HG03025 (cell line): ENCODE measurements around the gene ADAMTS8.

Source experiments
- ATAC-seq: cut with Tn5 transposase; IDR thresholded peaks from one replicate; pipeline ENCODE4 v1.9.1; 2021; ENCODE audit warnings: mild to moderate bottlenecking, moderate library complexity; ENCODE audit not compliant: unreplicated experiment, low FRiP score

Gene ADAMTS8, protein sequence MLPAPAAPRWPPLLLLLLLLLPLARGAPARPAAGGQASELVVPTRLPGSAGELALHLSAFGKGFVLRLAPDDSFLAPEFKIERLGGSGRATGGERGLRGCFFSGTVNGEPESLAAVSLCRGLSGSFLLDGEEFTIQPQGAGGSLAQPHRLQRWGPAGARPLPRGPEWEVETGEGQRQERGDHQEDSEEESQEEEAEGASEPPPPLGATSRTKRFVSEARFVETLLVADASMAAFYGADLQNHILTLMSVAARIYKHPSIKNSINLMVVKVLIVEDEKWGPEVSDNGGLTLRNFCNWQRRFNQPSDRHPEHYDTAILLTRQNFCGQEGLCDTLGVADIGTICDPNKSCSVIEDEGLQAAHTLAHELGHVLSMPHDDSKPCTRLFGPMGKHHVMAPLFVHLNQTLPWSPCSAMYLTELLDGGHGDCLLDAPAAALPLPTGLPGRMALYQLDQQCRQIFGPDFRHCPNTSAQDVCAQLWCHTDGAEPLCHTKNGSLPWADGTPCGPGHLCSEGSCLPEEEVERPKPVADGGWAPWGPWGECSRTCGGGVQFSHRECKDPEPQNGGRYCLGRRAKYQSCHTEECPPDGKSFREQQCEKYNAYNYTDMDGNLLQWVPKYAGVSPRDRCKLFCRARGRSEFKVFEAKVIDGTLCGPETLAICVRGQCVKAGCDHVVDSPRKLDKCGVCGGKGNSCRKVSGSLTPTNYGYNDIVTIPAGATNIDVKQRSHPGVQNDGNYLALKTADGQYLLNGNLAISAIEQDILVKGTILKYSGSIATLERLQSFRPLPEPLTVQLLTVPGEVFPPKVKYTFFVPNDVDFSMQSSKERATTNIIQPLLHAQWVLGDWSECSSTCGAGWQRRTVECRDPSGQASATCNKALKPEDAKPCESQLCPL

GRCh38 chr11:130428316-130429119, at the start of gene ADAMTS8:
ADAMTS8 (minus strand) TSS chr11:130428609; CDS start chr11:130428286, 323 bp downstream.
- ATAC-seq: no peak

DNA sequence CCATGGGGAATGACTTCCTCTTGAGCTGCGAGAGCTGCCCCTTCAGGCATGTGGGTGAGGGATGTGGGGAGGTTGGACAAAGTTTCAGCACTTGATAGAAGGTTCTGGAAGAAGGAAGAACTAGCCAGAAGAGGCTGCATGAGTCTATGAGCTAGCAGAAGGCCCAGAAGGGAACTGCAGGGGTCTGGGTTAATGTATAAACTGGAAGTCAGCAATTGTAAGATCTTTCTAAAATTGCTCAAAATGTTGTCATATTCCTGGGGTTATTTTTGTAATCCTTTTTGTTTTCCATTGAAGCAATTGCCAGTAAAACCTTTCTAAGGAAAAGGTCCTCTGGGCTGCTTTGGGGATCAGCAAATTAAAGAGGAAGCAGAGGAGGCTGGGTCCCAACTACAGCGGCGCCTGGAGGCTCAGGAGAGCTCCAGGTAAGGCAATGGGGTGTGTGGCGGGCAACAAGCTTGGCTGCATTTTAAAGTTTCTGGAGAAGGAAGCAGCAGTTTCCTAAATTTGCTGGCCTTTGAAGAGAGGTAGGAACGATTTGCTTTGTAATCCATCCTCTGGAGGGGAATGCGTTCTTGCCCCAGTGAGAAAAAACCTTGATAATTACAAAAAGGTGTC, 49.3 kb upstream of the ADAMTS8 start:
- no peak for ATAC-seq

DNA sequence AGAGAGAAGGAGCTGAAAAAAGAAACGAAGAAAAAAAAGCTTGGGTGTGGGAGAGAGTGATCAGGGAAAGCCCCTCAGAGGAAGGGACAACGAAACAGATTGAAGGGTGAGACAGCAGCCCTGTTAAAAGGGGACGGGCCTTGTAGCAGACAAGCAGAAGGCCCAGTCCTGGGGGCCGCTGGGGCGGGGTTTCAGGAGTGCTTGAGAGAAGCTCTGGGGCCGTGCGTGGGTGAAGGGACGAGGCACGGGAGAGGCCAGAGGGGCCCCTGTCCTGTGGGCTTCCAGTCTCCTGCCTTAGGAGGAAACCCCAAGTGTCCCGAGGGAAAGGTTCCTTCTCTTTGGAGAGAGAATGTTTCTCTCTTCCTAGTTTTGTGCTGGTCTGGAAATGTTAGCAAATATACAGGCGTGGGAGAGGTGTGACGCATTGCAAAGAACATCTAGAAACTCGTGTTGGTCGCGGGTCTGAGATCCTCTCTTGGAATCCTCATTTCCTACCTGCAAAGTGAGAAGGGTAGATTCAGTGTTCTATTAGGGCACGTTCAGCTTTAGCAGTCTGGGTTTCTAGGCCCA, 48.6 kb upstream of the ADAMTS8 start:
- no peak for ATAC-seq

- ATAC-seq: no peak
These were observed 48.0 kb upstream of the ADAMTS8 start for GRCh38 chr11:130476200-130476921.

GRCh38 chr11:130475426-130476053, 47.1 kb upstream of the ADAMTS8 start:
- ATAC-seq: no peak

DNA sequence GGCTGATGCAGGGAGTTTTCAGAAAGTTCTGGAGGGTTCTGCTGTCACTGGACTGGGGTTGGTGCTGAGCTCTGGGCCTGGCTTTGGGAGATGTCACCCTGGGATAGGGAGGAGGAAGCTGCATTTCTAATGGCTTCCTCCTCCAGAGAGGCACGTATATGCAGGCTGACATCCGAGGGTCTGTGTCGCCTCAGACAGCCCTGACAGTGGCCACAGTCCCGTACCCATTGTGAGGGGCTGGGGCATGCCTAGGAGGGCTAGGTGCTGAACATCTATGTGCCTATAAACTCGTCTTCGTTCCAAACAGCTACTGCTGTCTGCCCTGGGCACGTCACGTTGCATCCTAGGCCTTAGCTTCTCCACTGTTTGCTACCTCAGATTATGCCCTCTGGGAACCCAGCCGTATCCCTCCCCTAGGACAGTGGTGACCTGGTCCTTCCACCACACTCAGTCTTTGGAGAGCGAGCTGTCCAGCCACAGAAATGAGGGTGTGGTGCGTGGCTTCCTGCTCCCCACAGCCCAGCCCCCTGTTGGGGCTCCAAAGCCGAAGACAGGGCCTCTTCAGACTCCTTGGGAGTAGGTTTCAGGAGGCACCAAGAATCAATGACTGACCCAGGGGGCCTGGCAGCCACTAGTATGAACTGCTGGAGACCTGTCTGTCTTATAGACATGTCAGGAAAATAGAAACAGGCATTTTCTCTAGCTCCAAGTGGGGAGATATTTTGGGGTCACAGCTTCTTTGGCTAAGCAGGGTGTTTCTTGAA, 46.4 kb upstream of the ADAMTS8 start:
- no peak for ATAC-seq

GRCh38 chr11:130473795-130474377, 45.5 kb upstream of the ADAMTS8 start:
- ATAC-seq: no peak

GRCh38 chr11:130473056-130473794, 44.8 kb upstream of the ADAMTS8 start:
- ATAC-seq: no peak

GRCh38 chr11:130472434-130472961, 44.1 kb upstream of the ADAMTS8 start:
- ATAC-seq: no peak

DNA sequence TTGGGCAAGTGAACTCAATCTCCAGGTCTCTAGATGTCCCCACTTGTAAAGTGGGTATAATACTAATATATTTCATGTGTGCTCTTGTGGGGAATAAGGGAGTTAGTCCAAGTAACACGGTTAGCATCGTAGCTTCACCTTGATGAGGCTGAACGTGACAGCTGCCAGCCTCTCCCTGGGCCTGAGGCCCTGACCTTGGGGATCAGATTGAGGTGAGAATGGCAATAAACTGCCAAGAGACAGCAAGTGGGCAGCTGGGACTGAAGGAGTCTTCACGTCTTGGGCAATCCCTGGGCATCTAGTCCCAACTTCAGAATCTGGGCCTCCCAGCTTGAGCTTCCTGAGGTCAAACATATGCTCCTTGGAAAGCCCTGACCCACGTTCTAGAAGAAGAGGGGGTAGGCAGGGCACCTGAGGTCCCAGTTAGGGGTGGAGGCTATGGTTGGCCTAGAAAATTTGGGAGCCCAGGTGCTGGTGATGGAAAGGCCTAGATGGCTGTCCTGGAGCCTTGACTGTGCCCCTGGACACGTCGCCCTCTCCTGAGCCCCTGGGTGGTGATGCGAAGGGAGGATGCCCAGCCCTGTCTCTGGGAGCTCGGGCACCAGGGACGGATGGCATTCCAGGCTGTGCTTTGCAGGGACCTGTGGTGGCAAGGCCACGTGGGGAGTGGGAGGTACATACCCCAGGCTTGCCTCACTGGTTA, 43.5 kb upstream of the ADAMTS8 start:
- ATAC-seq: no peak

GRCh38 chr11:130470832-130471706, 42.7 kb upstream of the ADAMTS8 start:
- ATAC-seq: no peak

- no peak for ATAC-seq
These were observed 40.8 kb upstream of the ADAMTS8 start for GRCh38 chr11:130469181-130469580.

GRCh38 chr11:130467116-130467900, 38.9 kb upstream of the ADAMTS8 start:
- no peak for ATAC-seq

DNA sequence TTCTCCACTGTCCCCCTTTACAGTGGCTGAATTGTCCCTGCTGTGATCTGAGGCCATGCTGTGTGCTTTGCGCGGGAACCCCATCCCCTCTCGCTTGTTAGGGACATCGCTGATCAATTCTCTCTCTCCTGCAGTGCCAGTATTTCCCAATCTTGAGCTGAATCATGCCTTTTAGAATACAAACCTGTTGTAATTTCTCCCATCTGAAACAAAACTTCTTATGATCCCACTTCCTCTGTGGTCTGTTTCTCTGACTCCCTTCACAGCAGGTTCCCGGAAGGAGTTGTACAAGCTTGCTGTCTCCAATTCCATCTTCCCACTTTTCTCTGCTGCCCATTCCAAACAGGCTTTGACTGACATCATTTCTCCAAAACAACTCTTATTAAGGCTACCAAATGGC, 36.9 kb upstream of the ADAMTS8 start:
- no peak for ATAC-seq
